NCI-H2107 treated with DMSO at 0.1 percent for 48 hours (cell line): Measurements from ENCODE around the gene HIP1.
"Not testable (repeated sequence)": the region's sequence is repeated elsewhere in the genome, so short reads cannot be mapped to it uniquely, and the experiment has no call there.

Source experiments
- DNase-seq: peaks from one replicate; lab custom pipeline; 2025; ENCODE audit not compliant: unreplicated experiment; lab: John Stamatoyannopoulos, UW

The HIP1 gene

DNA sequence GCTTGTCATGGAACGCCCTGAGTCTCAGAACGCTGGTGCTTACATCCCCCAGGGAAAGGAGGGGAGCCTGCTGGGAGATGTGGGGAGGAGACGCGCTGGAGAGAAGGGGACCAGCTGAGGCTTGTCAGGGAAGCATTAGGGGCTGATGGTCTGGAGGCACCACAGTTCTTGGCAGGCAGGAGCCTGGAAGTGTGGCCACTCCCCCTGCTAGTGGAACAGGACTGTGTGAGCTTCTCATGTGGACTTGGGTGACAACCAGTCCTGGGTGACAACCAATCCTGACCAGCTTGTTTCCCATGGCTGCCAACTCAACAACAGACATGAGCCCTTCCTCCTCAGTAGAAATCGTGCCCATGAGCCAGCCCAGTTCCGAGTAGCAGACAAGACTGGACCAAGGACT, 158.8 kb downstream of the HIP1 start:
- no peak for DNase-seq

DNA sequence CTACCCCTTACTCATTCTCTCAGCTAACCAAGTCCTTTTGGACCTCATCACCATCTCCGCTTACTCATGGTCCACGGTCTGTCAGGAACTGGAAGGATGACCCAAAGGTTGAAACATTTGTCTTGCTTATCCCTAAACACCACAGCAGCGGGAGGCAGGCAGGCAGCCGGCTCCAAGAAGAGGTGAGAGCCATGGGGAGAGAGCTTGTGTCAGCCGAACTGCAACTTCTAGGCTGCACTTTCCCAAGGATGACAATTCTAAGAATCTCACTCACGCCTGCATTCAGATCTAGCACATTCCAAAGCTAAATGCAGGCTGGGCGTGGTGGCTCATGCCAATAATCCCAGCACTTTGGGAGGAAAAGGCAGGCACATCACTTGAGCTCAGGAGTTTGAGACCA, 160.7 kb downstream of the HIP1 start:
- no peak for DNase-seq

- no peak for DNase-seq
Measured at GRCh38 chr7:75575488-75576121, 163.1 kb downstream of the HIP1 start.

DNA sequence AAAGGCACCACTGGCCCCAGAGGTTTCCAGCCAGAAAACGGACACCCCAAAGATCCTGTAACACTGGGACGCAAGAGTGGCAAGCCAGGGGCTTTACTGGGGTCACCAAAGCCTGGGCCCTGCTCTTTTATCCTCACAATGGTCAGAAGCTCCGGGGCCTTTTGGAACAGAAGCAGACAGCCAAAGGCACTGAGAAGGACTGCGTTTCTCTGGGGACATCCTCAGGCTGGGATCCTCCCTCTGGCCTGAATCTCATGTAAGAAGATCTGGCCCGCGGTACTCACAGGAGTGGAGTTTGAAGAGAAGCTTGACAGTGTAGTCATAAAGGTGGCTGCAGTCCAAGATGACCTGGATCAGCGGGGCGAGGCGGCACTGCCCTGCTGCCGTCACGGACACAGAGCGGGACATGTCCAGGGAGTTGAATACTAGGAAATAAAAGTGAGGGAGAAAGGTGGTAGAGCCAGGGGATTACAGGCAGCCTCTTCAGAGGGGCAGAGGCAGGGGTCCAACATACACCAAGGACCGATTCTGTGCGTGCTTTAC, 165.2 kb downstream of the HIP1 start:
- DNase-seq = no peak

DNA sequence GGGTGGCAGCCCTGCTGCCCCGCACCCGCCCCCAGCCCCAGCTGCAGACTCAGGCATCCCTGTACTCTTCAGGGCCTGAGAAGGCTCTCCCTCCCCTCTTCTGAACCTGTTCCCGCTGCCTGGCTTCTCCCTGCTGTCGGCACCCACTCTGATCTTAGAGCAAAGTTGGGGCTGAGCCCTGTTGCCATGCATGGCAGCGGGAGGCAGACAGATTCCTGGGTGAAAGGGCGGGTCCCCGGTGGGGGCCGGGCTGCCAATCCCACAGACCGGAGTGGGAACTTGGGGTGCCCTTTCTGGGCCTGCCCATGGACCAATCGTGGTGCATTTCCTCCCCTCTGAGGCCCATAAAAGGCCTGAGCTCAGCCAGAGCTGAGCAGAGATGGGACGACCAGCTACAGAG, 165.9 kb downstream of the HIP1 start:
- no peak for DNase-seq

DNA sequence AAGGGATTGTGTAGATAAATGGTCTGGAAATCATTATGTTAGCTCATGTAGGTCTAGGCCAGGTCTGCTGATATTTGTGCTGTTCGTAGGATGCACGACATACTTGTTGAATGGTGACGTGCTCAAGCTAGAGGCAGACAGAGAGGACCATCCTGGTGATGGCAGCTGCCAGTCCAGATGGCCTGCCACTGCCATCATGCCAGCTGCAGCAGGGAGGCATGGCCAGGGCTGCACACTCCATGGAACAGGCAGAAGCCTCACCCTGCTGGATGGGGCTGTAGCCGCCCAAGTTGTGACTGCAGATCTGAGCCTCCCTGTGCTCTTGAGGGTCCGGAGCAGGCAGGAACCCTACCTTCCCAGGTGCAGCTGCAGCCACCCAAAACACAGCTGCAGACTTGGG, 166.3 kb downstream of the HIP1 start:
- DNase-seq = no peak

DNA sequence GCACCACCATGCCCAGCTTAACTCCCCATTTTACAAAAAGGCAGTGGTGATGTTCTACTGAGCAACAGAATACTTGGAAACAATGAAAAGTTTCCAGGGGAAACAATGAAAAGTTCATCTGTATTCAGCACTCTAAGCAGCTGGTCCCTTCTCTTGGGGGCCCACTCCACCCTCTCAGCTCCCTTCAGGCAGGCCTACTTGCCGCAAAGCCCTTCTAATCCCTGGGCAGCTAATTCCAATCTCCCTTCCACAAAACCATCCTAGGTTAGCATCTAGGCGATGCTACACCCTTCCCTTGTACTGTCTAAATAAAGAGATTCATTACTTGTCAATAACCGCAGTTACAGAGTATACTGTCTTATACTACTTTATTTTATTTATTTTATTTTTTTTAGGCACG, 167.5 kb downstream of the HIP1 start:
- DNase-seq = no peak

GRCh38 chr7:75569629-75570282, 169.0 kb downstream of the HIP1 start:
- DNase-seq = not testable (repeated sequence)

DNA sequence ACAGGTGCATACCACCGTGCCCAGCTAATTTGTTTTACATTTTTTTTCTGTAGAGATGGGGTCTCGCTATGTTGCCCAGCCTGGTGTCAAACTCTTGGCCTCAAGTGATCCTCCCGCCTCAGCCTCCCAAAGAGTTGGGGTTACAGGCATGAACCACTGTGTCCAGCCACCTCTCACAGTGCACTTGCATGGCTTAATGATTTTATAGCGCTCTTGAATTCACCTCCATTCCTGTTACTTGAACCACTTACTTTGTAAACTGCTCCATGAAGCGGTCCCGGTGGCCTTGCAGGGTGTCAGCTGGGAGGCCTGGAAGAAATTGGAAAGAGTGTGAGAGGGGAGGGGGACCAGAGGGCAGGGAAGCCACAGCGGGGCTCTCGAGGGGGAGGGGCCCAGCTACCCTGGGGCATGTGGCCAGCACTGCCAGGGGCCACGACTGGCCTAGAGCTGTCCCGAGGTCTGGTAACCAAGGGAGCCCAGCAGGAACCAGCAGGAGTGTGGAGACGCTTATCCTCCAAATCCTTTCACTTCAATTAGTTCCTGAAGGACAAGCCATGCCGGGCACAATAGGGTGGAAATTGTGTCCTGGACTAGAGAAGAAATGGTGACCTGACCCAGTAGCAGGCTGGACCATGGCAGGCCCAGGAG, 170.7 kb downstream of the HIP1 start:
- no peak for DNase-seq

DNA sequence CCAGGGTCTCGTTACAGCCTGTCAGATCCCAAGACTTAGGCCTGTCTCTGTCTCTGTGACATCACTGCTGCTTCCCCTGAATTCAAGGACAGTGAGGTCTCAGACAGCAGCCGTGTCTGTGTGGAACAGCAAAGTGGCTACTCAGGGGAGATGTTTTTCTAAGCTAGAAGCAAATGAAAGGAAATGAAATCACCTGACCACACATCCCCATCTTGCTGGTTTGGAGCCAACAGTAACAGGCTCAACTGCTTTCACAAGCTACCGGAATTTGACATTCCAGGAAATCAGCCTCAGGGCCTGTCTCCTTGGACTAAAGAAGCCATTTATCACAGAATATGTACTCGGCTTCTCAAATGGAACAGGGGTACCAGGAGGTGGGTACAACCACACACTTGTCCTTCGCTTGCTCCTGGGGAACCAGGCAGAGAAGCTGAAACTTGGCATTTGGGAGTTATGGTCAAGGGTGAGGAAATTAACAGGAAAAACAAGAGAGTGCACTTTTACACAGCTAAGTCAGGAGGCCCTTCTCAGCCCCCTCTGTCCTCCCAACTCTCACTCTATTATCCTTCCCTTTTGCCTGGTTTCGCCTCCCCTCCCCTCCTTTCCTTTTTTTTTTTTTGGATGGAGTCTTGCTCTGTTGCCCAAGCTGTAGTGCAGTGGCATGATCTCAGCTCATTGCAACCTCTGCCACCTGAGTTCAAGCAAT, 173.5 kb downstream of the HIP1 start:
- no peak for DNase-seq

- DNase-seq = no peak
Measured at GRCh38 chr7:75563171-75563570, 175.6 kb downstream of the HIP1 start.

DNA sequence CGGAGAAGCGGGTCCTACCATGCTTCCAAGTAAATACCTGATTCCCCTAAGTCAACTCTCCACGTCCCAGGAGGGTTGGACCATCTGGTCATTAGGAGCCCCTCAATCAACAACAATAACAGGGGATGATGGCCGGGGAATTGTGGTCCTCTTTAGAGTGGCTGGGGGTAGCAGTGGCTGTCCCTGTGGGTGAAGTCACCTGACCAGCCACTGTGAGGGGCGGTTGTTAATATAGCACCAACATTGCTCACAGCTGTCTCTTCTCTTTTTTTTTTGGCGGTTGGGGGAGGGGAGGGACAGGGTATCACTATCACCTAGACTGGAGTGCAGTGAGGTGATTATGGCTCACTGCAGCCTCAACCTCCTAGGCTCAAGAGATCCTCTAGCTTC, 178.8 kb downstream of the HIP1 start:
- DNase-seq = no peak

GRCh38 chr7:75559355-75559975, 179.3 kb downstream of the HIP1 start:
- no peak for DNase-seq

GRCh38 chr7:75556835-75557234, 181.9 kb downstream of the HIP1 start:
- DNase-seq = not testable (repeated sequence)

DNA sequence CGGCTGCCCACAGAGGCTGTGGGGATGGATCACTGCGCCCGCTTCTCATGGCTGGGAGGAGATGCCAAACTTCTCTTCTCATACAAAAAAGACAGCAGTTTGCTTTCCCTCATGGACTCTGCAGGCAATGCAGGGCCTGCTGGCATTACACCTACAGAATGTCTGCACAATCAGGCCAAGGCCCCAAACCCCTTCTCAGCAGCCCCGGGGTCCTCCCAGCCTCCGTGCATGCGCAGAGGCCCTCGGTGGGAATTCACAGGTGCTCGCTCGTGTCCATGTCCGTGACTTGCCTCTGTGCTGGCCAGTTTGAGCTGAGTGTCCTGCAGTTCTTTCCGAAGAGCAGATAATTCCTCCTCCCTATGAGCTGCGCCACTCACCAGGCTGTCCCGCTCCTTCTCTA, 183.0 kb downstream of the HIP1 start:
- no peak for DNase-seq

DNA sequence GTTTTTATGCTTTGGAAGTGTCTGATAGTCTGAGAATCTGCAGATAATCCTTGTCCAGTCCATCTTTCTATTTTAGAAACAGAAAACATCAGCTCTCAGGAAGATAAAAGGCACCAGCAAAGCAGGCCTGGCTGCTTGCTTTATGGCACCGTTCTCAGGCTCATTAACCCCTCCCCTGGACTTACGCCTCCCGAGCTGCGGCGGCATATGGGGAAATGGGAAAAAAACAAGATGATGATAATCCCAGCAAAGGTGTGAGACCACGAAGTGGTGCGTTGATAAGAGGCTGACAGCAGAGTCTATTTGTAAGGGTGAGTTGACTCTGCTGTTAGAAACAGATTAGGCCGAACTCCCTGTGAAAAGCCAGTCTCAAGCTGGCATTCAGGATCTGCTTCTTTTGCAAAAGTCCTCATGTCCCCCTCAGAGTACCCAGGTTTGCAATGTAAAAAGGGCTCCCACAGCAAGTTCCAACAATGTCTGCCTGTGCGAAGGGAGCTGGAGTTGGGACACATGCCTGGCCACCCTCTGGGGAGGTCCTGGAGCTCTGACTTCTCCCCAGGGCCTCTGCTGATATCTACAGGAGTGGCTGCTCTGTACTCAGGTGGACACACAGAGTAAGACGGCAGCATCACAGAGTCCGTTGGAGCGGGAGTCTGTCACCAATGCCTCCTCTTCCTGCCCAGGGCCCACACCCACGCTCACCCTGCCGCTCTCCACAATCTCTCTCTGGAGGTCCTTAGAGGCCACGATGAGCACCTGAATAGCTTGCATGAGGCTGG, 192.3 kb downstream of the HIP1 start:
- DNase-seq = no peak

DNA sequence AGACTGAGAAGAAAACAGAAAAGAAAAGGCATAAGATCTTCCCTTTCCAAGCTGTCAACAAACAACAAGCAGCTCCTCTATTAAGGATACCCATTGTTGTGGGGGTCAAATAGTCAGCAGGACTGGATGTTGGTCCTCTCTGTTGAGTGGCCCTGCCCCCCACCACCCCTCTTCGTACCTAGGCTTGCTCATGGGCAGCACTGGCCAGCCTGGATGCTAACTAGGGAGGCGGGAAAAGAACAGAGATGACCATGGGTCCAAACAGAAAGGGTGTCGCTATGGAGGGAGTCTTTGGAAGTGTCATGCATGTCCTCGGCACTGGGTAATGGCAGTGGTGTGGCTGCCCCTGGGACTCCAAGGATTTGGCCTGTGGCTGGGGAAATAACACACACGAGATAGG, 201.0 kb downstream of the HIP1 start:
- DNase-seq = no peak

- DNase-seq = no peak
Measured at GRCh38 chr7:75536940-75537538, 201.7 kb downstream of the HIP1 start.

GRCh38 chr7:75536491-75536890, 202.2 kb downstream of the HIP1 start:
- DNase-seq = no peak

- DNase-seq = no peak
Measured at GRCh38 chr7:75534727-75535307, 203.9 kb downstream of the HIP1 start.
